K562 (cell line): ENCODE data around the gene GRXCR2. TPM values are rescaled to one million over a fixed set of nuclear protein-coding genes. Genes with fewer than 3 reads are reported as not detected.

Source experiments
- ATAC-seq: fragments of 200-7000 bp; cut with Tn5 transposase; 3 replicates; pipeline ENCODE4 v1.9.1; 2020; ENCODE audit warnings: moderate library complexity
- BruUV-seq: library from RNA; stranded (reverse); fragments of 400-500 nt; replicated peaks from 2 replicates; lab custom pipeline; 2021; lab: Mats Ljungman, UMichigan
- CTCF ChIA-PET: fragments of 300-600 bp; formaldehyde crosslinking; extraction: SDS; loops from one replicate; lab custom pipeline; 2021; ENCODE audit warnings: low intra/inter-chr PET ratio; lab: Yijun Ruan, JAX
- POLR2A ChIA-PET: fragments of 300-600, 350-650 bp; sonication (Branson Sonifier 250); formaldehyde crosslinking; extraction: SDS; loops from one replicate; lab custom pipeline; 2021; ENCODE audit warnings: antibody characterized with exemption, inconsistent platforms; lab: Yijun Ruan, JAX
- DNase-seq, 4 experiments: peaks; one replicate each; pipeline versions ENCODE4 v3.0.0 to v3.0.0-alpha.2; 2011 to 2018; ENCODE audit warnings: low spot score in 3 of 4, mixed read lengths in 3 of 4; ENCODE audit errors: extremely low read depth in 1 of 4
- FAIRE-seq: peaks from 2 replicates; lab custom pipeline; 2011; peaks lifted over from hg19 to GRCh38; lab: Jason Lieb, UNC
- H2AFZ ChIP-seq: 2 replicates; pipeline ENCODE4 v1.6.0; 2011; ENCODE audit warnings: low read depth, low read length, control low read depth, inconsistent platforms
- H3K27ac ChIP-seq: fragments of 200-600 bp; 3 replicates; pipeline ENCODE4 v1.8.0; 2011; ENCODE audit warnings: low read depth, mild to moderate bottlenecking, control low read depth, inconsistent platforms, low read length, moderate library complexity, mixed read lengths; ENCODE audit errors: extremely low read depth
- H3K27me3 ChIP-seq, 2 experiments: fragments of 300-600 bp in 1 of 2; 2 replicates in 1 of 2; 3 replicates in 1 of 2; pipeline versions ENCODE4 v1.6.0 to v1.8.0; 2011; ENCODE audit warnings: inconsistent platforms in 2 of 2, low read length in 2 of 2, mild to moderate bottlenecking in 1 of 2, mixed read lengths in 1 of 2, moderate library complexity in 1 of 2; ENCODE audit not compliant: control insufficient read depth in 2 of 2, insufficient read depth in 2 of 2
- H3K36me3 ChIP-seq: fragments of 300-600 bp; 3 replicates; pipeline ENCODE4 v1.8.0; 2011; ENCODE audit warnings: mild to moderate bottlenecking, low read length, inconsistent platforms; ENCODE audit not compliant: control insufficient read depth, insufficient read depth
- H3K4me1 ChIP-seq, 2 experiments: fragments of 200-600 bp in 1 of 2; replicated peaks in 1 of 2; 2 replicates in 1 of 2; 3 replicates in 1 of 2; pipeline versions ENCODE4 v1.5.1 to v1.8.0; 2011; ENCODE audit warnings: inconsistent platforms in 2 of 2, low read length in 2 of 2, mild to moderate bottlenecking in 1 of 2, mixed read lengths in 1 of 2, moderate library complexity in 1 of 2; ENCODE audit not compliant: control insufficient read depth in 2 of 2, insufficient read depth in 2 of 2
- H3K4me2 ChIP-seq: 2 replicates; pipeline ENCODE4 v1.6.1; 2011; ENCODE audit warnings: low read length, control low read depth, inconsistent platforms, mixed read lengths; ENCODE audit not compliant: insufficient read depth
- H3K4me3 ChIP-seq: fragments of 200-600 bp; sonication (generic), shearing (Covaris generic); 2 replicates; pipeline ENCODE4 v1.5.1; 2016; ENCODE audit warnings: control low read depth, inconsistent platforms
- H3K79me2 ChIP-seq: fragments of 200-600 bp; 3 replicates; pipeline ENCODE4 v1.8.0; 2011; ENCODE audit warnings: low read length, inconsistent platforms; ENCODE audit not compliant: control insufficient read depth, insufficient read depth
- H3K9ac ChIP-seq, 2 experiments: 2 replicates each; pipeline versions ENCODE4 v1.6.0 to v1.6.1; 2011; ENCODE audit warnings: low read depth in 2 of 2, low read length in 2 of 2, control low read depth in 1 of 2, inconsistent platforms in 1 of 2, mild to moderate bottlenecking in 1 of 2, mixed read lengths in 1 of 2; ENCODE audit not compliant: insufficient read depth in 1 of 2
- H3K9me1 ChIP-seq: one replicate; pipeline ENCODE4 v1.6.0; 2011; ENCODE audit warnings: inconsistent platforms, mild to moderate bottlenecking, low read length, moderate library complexity; ENCODE audit not compliant: control insufficient read depth, insufficient read depth
- H3K9me3 ChIP-seq: replicated peaks from 2 replicates; pipeline ENCODE4 v1.5.1; 2011; ENCODE audit warnings: low read depth, low read length, inconsistent platforms; ENCODE audit not compliant: control insufficient read depth, insufficient read depth
- H4K20me1 ChIP-seq: replicated peaks from 2 replicates; pipeline ENCODE4 v1.6.1; 2011; ENCODE audit warnings: low read length, inconsistent platforms, mixed read lengths; ENCODE audit not compliant: control insufficient read depth, insufficient read depth
- BDP1 ChIP-seq: IDR thresholded peaks from 3 replicates; pipeline ENCODE4 v1.6.1; 2011; ENCODE audit not compliant: insufficient read length, insufficient read depth
- C11orf30 ChIP-seq: fragments of 450-650 bp; IDR thresholded peaks from 2 replicates; pipeline ENCODE4 v1.6.1; 2016; ENCODE audit warnings: low read depth, mild to moderate bottlenecking
- CAMTA2 ChIP-seq: fragments of 250-450 bp; sonication (Bioruptor Pico); conservative IDR thresholded peaks from 2 replicates; pipeline ENCODE4 v1.5.1; 2022
- ELF4 ChIP-seq: fragments of 450-650 bp; formaldehyde crosslinking; IDR thresholded peaks from 2 replicates; pipeline ENCODE4 v1.4.0; 2022; ENCODE audit warnings: missing genetic modification characterization
- ERF ChIP-seq: fragments of 450-650 bp; formaldehyde crosslinking; IDR thresholded peaks from 2 replicates; pipeline ENCODE4 v1.4.0; 2020; ENCODE audit warnings: mild to moderate bottlenecking, mixed read lengths
- EZH2 ChIP-seq: IDR thresholded peaks from 2 replicates; pipeline ENCODE4 v1.6.1; 2012; ENCODE audit warnings: low read depth, mild to moderate bottlenecking, inconsistent platforms, low read length, borderline replicate concordance
- FUS ChIP-seq: fragments of 200-400 bp; formaldehyde crosslinking; optimal IDR thresholded peaks from 2 replicates; pipeline ENCODE3; 2017; ENCODE audit warnings: low read depth, low read length
- GTF3C2 ChIP-seq: IDR thresholded peaks from 3 replicates; pipeline ENCODE4 v1.6.1; 2011; ENCODE audit warnings: borderline replicate concordance, mild to moderate bottlenecking, moderate library complexity; ENCODE audit not compliant: insufficient read length; ENCODE audit errors: extremely low read depth
- HEY1 ChIP-seq: fragments of 250-450 bp; sonication (Bioruptor Pico); IDR thresholded peaks from 2 replicates; pipeline ENCODE4 v1.5.0; 2020; ENCODE audit warnings: mild to moderate bottlenecking, moderate library complexity, borderline replicate concordance
- HMBOX1 ChIP-seq: sonication (generic); IDR thresholded peaks from 2 replicates; pipeline ENCODE4 v1.6.1; 2016
- KDM4B ChIP-seq, 2 experiments: fragments of 450-650 bp in 1 of 2; sonication (generic) in 1 of 2; IDR thresholded peaks; 2 replicates each; pipeline ENCODE4 v1.6.1; 2016 to 2017; ENCODE audit warnings: borderline replicate concordance in 2 of 2, antibody characterized with exemption in 1 of 2, low read depth in 1 of 2, mild to moderate bottlenecking in 1 of 2
- MAFF ChIP-seq: IDR thresholded peaks from 2 replicates; pipeline ENCODE4 v1.6.1; 2012; ENCODE audit warnings: low read length, improper control_type of control experiment
- MAFK ChIP-seq: IDR thresholded peaks from 2 replicates; pipeline ENCODE4 v1.6.1; 2011; ENCODE audit warnings: low read length, improper control_type of control experiment
- MYNN ChIP-seq, 2 experiments: sonication (generic); formaldehyde crosslinking in 1 of 2; IDR thresholded peaks; 2 replicates each; pipeline versions ENCODE4 v1.5.0 to v1.6.1; 2016 to 2020; ENCODE audit warnings: antibody characterized with exemption in 1 of 2, missing genetic modification reagents in 1 of 2
- PHTF2 ChIP-seq: fragments of 250-450 bp; sonication (Bioruptor Pico); IDR thresholded peaks from 2 replicates; pipeline ENCODE4 v1.5.0; 2021; ENCODE audit warnings: mild to moderate bottlenecking
- PRPF4 ChIP-seq: fragments of 200-400 bp; formaldehyde crosslinking; IDR thresholded peaks from one replicate; pipeline ENCODE4 v1.6.1; 2017; ENCODE audit warnings: low read length, low read depth, mild to moderate bottlenecking; ENCODE audit not compliant: insufficient read depth, poor library complexity, severe bottlenecking
- PURB ChIP-seq: sonication (generic); formaldehyde crosslinking; IDR thresholded peaks from 2 replicates; pipeline ENCODE4 v1.9.0; 2021; ENCODE audit warnings: low read depth, mild to moderate bottlenecking, missing genetic modification reagents
- RFX1 ChIP-seq: fragments of 450-650 bp; IDR thresholded peaks from 2 replicates; pipeline ENCODE4 v1.6.1; 2016; ENCODE audit warnings: mild to moderate bottlenecking, moderate library complexity
- THRAP3 ChIP-seq: fragments of 450-650 bp; IDR thresholded peaks from 2 replicates; pipeline ENCODE4 v1.6.1; 2016; ENCODE audit warnings: mild to moderate bottlenecking, inconsistent platforms, borderline replicate concordance
- ZNF354B ChIP-seq: fragments of 250-450 bp; sonication (Bioruptor Pico); IDR thresholded peaks from 2 replicates; pipeline ENCODE4 v1.4.0; 2020
- ZNF644 ChIP-seq: fragments of 200-800 bp; sonication (Bioruptor generic); IDR thresholded peaks from 2 replicates; pipeline ENCODE4 v1.6.1; 2016; ENCODE audit warnings: low read depth, missing genetic modification characterization, missing compliant biosample characterization
- ZNF707 ChIP-seq: fragments of 250-450 bp; sonication (Bioruptor Pico); conservative IDR thresholded peaks from 2 replicates; pipeline ENCODE4 v1.8.0; 2022; ENCODE audit warnings: inconsistent platforms, mild to moderate bottlenecking, moderate library complexity
- WGBS: fragments of 100-300 bp; shearing (Covaris generic); methylation state at CpG from one replicate; pipeline ENCODE4 v1.1.6; 2016; ENCODE audit warnings: low coverage, mixed read lengths; ENCODE audit not compliant: insufficient coverage; ENCODE audit errors: missing lambda C conversion rate; 5-methylcytosine and 5-hydroxymethylcytosine counted together
- in situ Hi-C: fragments of 300-500 bp; cut with MboI; formaldehyde crosslinking; loops from 4 replicates; pipeline ENCODE4 v1.15.0; 2018; ENCODE audit warnings: inconsistent platforms, mixed read lengths
- intact Hi-C: fragments of 100-400 bp; cut with micrococcal nuclease; formaldehyde crosslinking; loops from 2 replicates; pipeline ENCODE4 v1.14.2; 2022
- polyA plus RNA-seq, 8 experiments: library from polyadenylated mRNA; depleted of rRNA in 4 of 8; stranded (reverse) in 5 of 8; unstranded in 3 of 8; fragments of >200 nt; fragmentation: Nextera tagmentation in 2 of 8; fragmentation: Illumina TruSeq in 1 of 8; extraction: Ambion mirVana in 2 of 8; extraction: Trizol in 1 of 8; gene quantifications; 2 replicates each; pipeline versions ENCODE4 v1.2.1 to v1.2.3, GENCODE V29; 2011 to 2014; ENCODE audit warnings: inconsistent platforms in 1 of 8, missing spikeins in 1 of 8
- total RNA-seq, 7 experiments: library from RNA; depleted of rRNA in 6 of 7; stranded (reverse); fragments of >200 nt in 6 of 7; fragmentation: Illumina TruSeq in 2 of 7; extraction: Trizol in 2 of 7; gene quantifications; 2 replicates each; pipeline versions ENCODE4 v1.2.1 to v1.2.3, GENCODE V29; 2011 to 2021; ENCODE audit warnings: low replicate concordance in 1 of 7

GRXCR2 gene
- total and polyA plus RNA-seq, 9 of the 15 experiments (the other 6 are each of a cell fraction or from before 2014, with no cell fraction given): not detected

- DNase-seq (no peak), ATAC-seq (no peak), FAIRE-seq (no peak)
- no TSS peak for BruUV-seq
- Histone ChIP-seq H3K9ac (no peak overlapping the region), H3K9me3 (no peaks in the 10 kb centered on the region), H3K79me2 (no peaks in the 10 kb centered on the region), H3K27me3 (peaks cover 15 to 20% of the 10 kb centered on the region in 2 experiments; a peak in 4 of 5 replicates), H4K20me1 (no peaks in the 10 kb centered on the region), H3K27ac (no peak overlapping the region), H3K9me1 (no peaks in the 10 kb centered on the region), H3K4me3 (no peak overlapping the region), H2AFZ (no peak overlapping the region), H3K4me1 (no peaks in the 10 kb centered on the region), H3K36me3 (no peaks in the 10 kb centered on the region), H3K4me2 (no peak overlapping the region)
- intact Hi-C loops (no loop called here), in situ Hi-C loops (no loop called here)
- 0% methylated on average over 7 of the region's 7 CpGs for WGBS
- ChIA-PET CTCF (no interaction called here), POLR2A (no interaction called here)
- no peak for TF ChIP-seq RFX1
- no peak for TF ChIP-seq ZNF354B (CRISPR knock-in tag)
- no peak for TF ChIP-seq BDP1
- no peak for TF ChIP-seq CAMTA2 (CRISPR knock-in tag)
- TF ChIP-seq EZH2: no peak
- peak; percentile 65; the same call in 1 of the 2 replicates for TF ChIP-seq MAFK
- no peak for TF ChIP-seq ELF4 (CRISPR knock-in tag)
- TF ChIP-seq HMBOX1: no peak
- TF ChIP-seq ZNF707: no peak
- TF ChIP-seq MAFF: peak; percentile 64
- no peak for TF ChIP-seq PHTF2 (CRISPR knock-in tag)
- no peak for TF ChIP-seq KDM4B (IDR thresholded peaks at IDR 0.05; ENCODE audit: borderline replicate concordance in 2 of 2, low read depth in 1 of 2)
- TF ChIP-seq THRAP3: no peak
- no peak for TF ChIP-seq PURB (CRISPR knock-in tag)
- TF ChIP-seq FUS: no peak
- TF ChIP-seq HEY1 (CRISPR knock-in tag): no peak
- no peak for TF ChIP-seq ZNF644 (tag)
- TF ChIP-seq GTF3C2: no peak
- no peak for TF ChIP-seq MYNN (IDR thresholded peaks at IDR 0.05)
- no peak for TF ChIP-seq MYNN (CRISPR knock-in tag; IDR thresholded peaks at IDR 0.05)
- peak; percentile 65 for TF ChIP-seq C11orf30
- TF ChIP-seq ERF (CRISPR knock-in tag): no peak
- TF ChIP-seq PRPF4: no peak
Observed at GRCh38 chr5:145913701-145914100, 40.9 kb upstream of the GRXCR2 start.
